Vagina (tissue), 2 donors: ENCODE measurements around the gene SLC7A8.

Experiments used
- CTCF ChIP-seq, 3 experiments: fragments of 450-650 bp in 2 of 3; fragments of 200-600 bp in 1 of 3; sonication (generic) in 1 of 3; IDR thresholded peaks; one replicate each; pipeline ENCODE4 v1.5.1; 2017 to 2019; ENCODE audit warnings: antibody characterized with exemption in 3 of 3, mild to moderate bottlenecking in 2 of 3, moderate library complexity in 2 of 3
- POLR2AphosphoS5 ChIP-seq, 2 donors: sonication (generic); formaldehyde crosslinking; IDR thresholded peaks; one replicate each; pipeline ENCODE4 v1.9.0; 2017; ENCODE audit warnings: antibody characterized with exemption in 2 of 2, mild to moderate bottlenecking in 2 of 2, low read depth in 1 of 2; ENCODE audit not compliant: insufficient read depth in 1 of 2

- TF ChIP-seq POLR2AphosphoS5 (IDR thresholded peaks at IDR 0.05; ENCODE audit: insufficient read depth in 1 of 2, low read depth in 1 of 2) (no peak), CTCF (IDR thresholded peaks at IDR 0.05) (no peak)
These were observed 89.9 kb downstream of the SLC7A8 start for GRCh38 chr14:23093526-23093925.
